ENCODE data around the gene SLC10A7.

The SLC10A7 gene

GRCh38 chr4:146521541-146522097 is at the start of gene SLC10A7:
SLC10A7 (minus strand) TSS chr4:146521940; CDS start chr4:146521717, 223 bp downstream.
- DNase-seq (ENCODE audit: low spot score): peak; percentile 75

DNA sequence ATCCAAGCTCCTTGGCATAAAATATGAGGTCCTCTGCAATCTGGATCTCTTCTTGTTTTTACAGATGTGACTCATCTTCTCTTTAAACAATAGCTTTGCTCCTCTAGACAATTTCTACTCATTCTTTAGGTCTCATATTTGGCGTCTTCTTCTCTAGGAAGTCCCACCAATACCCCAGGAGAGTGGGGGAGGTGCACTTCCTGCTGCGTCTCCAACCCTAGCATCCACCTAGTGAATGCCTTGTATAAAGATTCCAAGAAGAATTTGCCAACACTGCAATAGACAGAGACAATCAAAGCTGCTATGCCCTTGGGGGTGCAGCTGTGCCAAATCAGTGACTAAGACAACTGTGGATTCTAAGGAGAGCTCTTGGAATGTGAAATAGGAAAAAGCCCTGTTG is 45.7 kb upstream of the SLC10A7 start:
- DNase-seq (ENCODE audit: low spot score): no peak

DNA sequence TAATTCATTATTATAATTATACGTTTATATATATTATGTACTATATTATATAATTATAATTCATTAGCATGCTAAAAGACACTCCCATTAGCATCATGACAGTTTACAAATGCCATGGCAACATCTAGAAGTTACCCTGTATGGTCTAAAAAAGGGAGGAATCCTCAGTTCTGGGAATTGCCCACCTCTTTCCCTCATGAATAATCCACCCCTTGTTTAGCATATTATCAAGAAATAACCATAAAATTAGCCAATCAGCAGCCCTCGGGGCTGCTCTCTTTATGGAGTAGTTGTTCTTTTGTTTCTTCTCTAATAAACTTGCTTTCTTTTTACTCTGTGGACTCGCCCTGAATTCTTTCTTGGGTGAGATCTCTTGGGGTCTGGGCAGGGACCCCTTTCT is 42.8 kb upstream of the SLC10A7 start:
- no peak for DNase-seq (ENCODE audit: low spot score)

- no peak for DNase-seq (ENCODE audit: low spot score)
Measured at GRCh38 chr4:146550161-146550560, 28.4 kb upstream of the SLC10A7 start.

DNA sequence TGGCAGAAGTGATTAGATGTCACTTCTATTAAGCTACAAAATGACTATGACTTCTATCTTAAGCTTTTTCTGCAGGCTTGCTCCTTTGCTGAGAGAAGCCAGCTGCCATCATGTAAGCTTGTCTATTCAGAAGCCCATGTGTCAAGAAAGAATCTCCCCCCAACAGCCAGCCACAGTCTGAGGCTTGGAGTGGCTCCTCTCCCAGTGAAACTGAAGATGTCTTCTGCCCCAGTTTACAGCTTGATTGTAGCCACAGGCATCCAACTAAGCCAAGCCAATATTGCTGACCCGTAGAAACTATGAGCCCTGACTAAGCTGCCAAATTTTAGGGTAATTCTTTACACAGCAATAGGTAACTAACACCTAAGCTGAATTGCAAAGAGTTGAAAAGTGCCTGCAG is 26.7 kb upstream of the SLC10A7 start:
- DNase-seq (ENCODE audit: low spot score): no peak

- DNase-seq (ENCODE audit: low spot score): no peak
Measured at GRCh38 chr4:146545102-146545501, 23.4 kb upstream of the SLC10A7 start.

GRCh38 chr4:146534178-146534577 is 12.4 kb upstream of the SLC10A7 start:
- DNase-seq (ENCODE audit: low spot score): no peak

- no peak for DNase-seq (ENCODE audit: low spot score)
Measured at GRCh38 chr4:146525754-146526153, 4.0 kb upstream of the SLC10A7 start.

DNA sequence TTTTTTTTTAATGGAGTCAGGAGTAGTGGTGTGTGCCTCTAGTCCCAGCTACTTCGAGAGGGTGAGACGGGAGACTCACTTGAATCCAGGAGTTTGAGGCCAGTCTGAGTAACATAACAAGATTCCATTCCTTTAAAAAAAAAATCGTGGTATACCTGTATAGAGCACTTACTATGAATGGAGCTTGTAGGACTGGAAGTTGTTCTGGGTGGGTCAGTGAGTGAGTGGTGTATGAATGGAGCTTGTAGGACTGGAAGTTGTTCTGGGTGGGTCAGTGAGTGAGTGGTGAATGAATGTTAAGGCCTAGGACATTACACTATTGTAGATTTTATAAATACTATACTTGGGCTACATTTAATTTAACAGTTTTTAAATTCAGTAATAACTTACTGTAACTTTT is 2.9 kb upstream of the SLC10A7 start:
- no peak for DNase-seq (ENCODE audit: low spot score)

DNA sequence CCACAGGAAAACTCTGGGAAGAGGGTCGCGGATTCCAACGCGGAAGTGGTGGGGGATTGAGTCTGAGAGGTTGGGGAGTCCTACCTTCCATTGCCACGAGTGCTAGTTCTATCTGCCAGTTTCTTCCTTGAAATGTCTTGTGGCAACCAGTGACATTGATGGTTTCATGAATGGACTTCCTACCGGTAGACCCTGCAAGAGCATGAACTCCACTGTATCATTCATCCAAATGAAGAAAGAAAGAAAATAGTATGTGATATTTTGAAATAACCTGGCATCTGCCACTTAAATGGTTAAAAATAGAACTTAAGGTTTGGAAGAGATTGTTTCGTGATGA is 1.1 kb upstream of the SLC10A7 start:
- no peak for DNase-seq (ENCODE audit: low spot score)

DNA sequence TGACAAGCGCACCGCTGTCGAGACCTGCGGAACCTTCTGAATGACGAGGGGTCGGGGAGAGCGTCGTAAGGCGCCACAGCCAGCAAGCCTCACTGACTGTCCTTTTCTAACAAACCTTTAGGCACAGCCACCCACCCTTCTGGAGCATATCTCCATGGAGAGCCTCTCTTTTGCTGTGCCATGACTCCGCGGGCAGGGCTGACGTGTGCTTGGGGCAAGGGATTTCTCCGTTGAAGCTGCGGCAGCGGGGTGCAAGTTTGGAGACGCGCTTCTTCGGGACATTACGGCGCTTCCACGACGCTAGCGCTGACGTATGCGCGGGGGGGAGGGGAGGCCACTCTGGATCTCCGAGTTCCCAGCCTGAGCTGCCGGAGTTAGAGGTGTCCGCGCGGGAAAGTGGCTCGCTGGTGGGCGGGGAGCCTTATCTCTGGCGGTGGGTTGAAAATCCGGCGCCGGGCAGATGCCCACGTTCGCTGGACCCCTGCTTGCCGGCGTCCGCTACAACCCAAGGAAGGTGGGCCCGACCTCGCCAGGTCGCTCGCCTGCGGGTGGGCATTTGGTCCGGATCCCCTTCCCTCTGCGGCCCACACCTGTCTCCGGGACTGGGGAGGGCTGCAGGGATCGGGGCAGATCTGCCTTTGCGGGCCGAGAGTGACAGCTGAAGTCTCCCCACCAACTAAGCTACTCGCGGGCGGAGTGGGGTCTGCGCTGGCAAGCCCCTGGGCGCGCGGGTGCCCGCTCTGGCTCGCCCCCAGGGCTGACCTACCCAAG is 543 bp upstream of the SLC10A7 start:
- peak; percentile 90 for DNase-seq (ENCODE audit: low spot score)

DNA sequence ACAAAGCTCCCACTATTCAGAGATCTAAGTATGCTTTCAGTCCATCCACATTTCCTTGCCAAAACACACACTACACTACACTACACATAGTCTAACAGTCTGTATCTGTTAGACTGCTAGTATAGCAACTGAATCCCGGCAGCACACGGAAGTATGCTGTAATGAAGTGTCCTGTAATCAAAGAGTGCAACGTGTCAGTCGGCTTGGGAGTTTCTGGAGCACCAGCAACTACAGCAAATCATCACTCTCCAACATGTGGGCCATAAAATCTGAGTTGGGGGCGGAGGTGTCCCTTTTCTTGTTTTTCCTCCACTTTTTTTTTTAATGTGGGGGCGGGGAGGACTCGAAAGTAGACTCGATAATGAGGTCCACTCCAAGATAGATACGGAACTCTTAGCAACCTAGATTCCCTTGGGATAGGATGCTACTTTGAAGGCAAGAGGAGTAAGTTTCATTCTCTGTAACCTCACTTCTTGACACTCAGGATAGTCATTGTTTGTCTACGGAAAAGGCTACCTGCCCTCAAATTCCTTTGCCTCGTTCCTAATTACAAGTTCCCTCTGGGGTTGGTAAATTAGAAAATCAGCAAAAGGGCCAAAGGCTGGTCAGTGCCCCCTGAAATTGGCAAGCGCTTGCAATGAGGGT is 722 bp downstream of the SLC10A7 start:
- DNase-seq (ENCODE audit: low spot score): peak; percentile 25

- no peak for DNase-seq (ENCODE audit: low spot score)
Measured at GRCh38 chr4:146514651-146515357, 6.9 kb downstream of the SLC10A7 start.

DNA sequence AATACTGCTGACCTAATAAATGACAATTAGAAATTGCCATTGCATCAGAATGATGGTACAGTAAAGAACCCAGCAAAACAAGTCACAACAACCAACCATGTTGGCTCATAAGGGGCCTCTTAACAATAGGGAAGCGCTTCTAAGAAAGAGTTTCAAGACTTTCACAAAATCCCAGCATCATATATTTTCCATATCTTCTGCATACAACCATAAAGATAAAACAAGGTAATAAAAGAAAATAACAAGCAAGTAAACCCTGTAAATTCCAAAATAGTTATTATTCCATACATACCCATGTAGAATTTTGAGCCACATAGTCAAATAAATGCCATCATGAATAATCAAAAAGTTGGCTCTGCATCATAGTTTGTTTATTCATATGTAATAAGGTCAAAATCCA is 8.2 kb downstream of the SLC10A7 start:
- DNase-seq (ENCODE audit: low spot score): no peak

- no peak for DNase-seq (ENCODE audit: low spot score)
Measured at GRCh38 chr4:146511381-146511780, 10.4 kb downstream of the SLC10A7 start.

- DNase-seq (ENCODE audit: low spot score): no peak
Measured at GRCh38 chr4:146510942-146511341, 10.8 kb downstream of the SLC10A7 start.

DNA sequence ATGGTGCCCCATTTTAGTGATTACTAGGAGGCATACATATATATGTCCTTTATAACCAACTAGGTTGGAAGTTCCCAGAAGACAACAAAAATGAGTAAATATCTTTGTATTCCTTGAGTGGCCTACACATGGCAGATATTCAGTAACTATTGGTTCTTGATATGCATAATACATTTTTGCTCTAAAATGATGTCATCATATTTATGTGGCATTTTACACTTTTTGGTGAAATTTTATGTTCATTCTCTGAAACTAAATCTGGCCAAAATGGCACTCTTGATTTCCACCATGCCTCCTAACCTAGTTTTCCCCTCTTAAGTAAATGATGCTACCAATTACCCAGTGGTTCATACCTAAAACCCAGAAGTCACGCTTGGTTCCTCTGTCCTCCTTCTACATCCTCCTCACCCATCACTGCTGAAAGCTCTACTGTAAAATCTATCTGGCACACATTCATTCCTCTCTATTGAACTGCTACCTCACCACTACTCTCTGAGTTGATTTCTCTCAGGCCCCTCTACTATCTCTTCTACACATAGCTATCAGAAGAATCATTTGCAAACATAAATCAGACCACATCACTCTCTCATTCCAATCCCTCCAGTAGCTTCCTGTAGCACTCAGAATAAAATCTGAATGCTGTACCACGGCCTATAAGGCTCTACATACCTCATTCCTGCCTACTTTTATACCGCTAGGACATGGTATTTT is 13.4 kb downstream of the SLC10A7 start:
- DNase-seq (ENCODE audit: low spot score): no peak

DNA sequence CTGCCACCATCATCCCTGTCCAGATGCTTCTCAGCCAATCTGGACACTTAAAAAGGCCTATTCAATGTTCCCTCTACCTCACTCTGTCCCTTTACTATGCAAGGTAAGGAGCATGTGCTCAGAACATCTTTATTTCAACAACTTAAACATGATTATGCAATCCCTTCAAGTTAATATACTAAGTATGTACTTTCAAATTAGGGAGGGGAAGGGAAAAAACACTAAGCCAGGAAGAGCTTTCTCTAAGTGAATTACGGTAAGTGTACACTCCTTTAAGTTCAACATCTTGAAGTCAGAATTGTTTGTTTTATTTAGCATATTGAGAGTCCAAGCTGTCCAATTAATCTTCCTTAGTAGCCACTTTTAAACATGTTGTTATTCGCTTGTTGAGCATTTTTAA is 14.1 kb downstream of the SLC10A7 start:
- no peak for DNase-seq (ENCODE audit: low spot score)

- DNase-seq (ENCODE audit: low spot score): no peak
Measured at GRCh38 chr4:146506272-146506671, 15.5 kb downstream of the SLC10A7 start.

- DNase-seq (ENCODE audit: low spot score): no peak
Measured at GRCh38 chr4:146500216-146500615, 21.5 kb downstream of the SLC10A7 start.

DNA sequence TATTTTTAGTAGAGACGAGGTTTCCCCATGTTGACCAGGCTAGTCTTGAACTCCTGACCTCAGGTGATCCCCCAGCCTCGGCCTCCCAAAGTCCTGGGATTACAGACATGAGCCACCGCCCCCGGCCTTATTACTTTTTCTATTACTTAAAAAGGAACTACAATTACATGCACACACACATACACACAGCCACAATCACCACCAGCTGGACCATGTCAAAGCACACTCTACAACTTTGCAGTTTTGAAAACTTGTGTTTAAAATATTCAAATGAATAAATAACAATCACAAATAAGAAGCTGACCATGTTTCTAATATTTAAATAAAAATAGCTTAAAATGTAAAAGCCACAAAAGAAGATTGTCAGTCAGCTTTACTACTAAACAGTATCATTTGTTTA is 23.4 kb downstream of the SLC10A7 start:
- DNase-seq (ENCODE audit: low spot score): no peak

DNA sequence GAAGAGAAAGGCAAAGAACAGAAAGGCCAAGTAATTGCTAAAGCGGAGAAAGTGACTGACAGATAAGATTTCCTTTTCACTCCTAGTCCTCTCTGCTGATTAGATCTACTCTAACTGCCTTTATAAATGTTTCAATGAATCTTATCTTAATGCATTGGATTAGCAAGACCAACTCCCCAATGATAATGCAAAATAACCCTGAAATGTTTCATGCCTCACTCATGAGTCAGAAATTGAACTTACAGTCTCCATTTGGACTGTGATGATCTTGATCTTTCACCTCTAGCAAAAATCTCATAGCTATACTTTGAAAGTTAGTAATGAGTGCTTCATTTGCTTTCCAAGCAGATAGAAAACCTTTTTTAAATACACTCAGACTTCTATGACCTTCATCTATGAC is 26.5 kb downstream of the SLC10A7 start:
- DNase-seq (ENCODE audit: low spot score): no peak

All from globus pallidus (tissue), 1 donor.